Esophagus muscularis mucosa (tissue), 4 donors: ENCODE results near the gene CSMD2.

Source experiments
- CTCF ChIP-seq, 3 experiments: fragments of 200-600 bp in 2 of 3; fragments of 450-650 bp in 1 of 3; sonication (generic) in 2 of 3; IDR thresholded peaks; one replicate each; pipeline ENCODE4 v1.5.1; 2017 to 2019; ENCODE audit warnings: antibody characterized with exemption in 3 of 3, mild to moderate bottlenecking in 2 of 3, moderate library complexity in 1 of 3
- EP300 ChIP-seq: sonication (generic); formaldehyde crosslinking; IDR thresholded peaks from one replicate; pipeline ENCODE4 v1.6.1; 2017; ENCODE audit warnings: antibody characterized with exemption
- POLR2A ChIP-seq: fragments of 450-650 bp; IDR thresholded peaks from one replicate; pipeline ENCODE4 v1.6.1; 2017; ENCODE audit warnings: antibody characterized with exemption, moderate library complexity, mild to moderate bottlenecking, low read depth
- POLR2AphosphoS5 ChIP-seq, 2 donors: sonication (generic); formaldehyde crosslinking; IDR thresholded peaks; one replicate each; pipeline ENCODE4 v1.6.1; 2017; ENCODE audit warnings: antibody characterized with exemption in 2 of 2

GRCh38 chr1:33687000-33687399, 478.0 kb downstream of the CSMD2 start:
- TF ChIP-seq POLR2A (no peak), CTCF (IDR thresholded peaks at IDR 0.05) (no peak), EP300 (no peak), POLR2AphosphoS5 (IDR thresholded peaks at IDR 0.05) (no peak)
